Measurements from ENCODE around the gene EPHA1.
A peak's percentile ranks its signal among the peaks of the same experiment; 100 is the strongest.

EPHA1 gene

DNA sequence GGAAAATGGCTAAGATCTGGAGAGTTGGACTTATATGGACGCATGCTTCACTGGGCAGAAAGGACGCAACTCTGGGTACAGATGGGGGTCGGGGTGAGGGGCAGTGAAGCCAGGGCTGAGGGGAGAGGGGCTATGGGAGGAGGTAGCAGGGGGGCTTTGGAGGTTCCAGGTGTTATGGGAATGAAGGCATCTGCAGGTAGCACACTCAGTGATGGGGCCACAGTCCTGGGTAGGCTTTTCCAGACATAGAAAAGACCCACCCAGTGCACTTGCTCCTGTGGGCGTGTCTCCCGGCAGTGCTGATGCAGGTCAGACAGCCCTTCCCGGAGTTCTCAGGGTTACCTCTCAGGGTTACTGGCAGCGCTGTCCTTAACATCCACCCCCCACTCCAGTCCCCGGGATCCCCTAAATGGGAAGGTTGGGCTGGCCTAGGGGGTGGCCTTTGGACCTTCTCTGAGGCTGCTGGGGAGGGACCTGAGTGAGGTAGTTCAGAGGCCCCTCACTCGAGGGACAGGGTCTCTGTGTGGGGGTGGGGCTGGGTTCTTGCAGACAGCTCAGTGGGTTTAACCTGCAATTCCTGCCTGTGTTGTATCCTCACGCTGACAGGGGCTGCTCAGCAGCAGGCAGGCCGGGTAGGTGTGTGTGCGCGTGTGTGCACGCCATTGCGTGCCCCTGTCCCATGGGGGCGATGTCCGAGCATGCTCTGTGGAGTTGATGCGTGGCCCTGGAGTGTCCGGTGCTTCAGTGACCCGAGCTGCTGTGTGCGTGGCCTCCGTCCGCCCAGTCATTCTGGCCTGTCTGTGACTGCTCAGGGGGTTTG lies 21.3 kb downstream of the EPHA1 start:
- DNase-seq, result no peak

DNA sequence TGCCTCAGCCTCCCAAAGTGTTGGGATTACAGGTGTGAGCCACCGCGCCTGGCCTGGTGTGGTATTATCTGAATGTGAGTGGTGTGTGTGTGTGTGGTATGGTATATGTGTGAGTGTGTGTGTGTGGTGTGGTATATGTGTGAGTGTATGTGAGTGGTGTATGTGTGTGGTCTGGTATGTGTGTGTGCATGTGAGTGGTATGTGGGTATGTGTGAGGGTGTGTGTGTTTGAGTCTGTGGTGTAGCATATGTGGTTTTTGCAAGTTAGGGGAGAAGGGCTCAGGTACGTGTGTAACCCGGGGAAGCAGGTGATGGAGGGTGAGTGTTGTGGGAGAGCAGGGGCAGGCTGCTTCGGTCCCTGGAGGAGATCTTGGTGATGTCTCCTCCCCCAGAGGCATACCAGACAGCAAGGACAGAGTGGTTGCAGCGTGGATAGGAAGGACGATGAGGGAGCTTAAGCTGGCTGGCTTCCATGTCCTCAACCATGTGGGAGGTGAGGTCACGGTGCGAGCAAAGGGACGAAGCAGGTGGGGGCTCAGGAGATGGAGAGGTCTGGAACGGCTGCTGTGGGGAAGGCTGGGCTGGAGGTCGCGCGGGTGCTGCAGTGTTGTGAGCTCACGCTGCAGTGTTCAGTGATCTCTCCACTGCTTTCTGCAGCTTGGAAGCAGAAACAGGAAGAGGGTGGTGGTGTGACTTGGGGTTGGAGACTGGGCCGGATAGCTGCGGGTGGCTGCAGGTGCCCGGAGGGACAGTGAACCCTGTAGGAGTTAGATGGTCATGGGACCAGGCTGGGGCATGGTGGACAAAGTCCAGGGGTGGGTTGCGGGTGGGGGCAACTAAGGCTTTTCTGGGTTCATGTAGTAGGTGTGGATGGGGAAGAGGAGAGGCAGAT lies 22.5 kb downstream of the EPHA1 start:
- DNase-seq, result no peak

- no peak for DNase-seq
Measured at GRCh38 chr7:143384661-143385631, 23.7 kb downstream of the EPHA1 start.

DNA sequence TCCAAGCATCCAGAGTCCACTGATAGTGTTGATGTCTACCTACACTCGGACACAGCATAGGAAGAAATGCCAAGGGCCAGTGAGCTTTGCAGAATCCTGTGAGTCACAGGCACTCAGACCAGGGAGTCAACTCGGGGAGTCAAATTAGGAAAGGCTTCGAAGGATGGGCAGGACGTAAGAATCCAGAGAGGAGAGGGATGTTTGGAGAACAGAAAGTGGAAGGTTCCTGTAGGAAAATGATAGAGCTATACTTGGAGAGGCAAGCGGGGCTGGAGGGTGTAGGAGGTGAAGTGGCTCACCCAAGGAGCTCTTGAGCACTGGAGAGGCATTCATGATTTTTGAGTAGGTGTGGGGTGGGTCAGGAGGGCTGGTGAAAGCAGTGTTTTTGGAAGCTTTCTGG lies 24.5 kb downstream of the EPHA1 start:
- DNase-seq, result no peak

DNA sequence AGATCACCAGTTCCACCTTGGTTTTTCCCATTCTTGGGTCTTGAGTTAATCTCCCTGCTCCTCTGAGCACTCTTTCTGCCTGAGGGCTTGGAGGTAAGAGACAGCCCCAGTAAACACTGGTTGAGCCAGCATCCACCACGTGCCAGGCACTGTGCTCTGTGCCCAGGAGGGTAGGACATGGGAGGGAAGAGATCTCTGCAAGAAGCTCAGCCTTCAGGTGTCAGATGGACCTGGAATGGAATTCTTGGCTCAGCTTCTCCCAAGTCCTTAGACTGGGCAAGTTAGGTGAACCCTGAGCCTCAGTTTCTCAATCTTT lies 25.1 kb downstream of the EPHA1 start:
- DNase-seq, result no peak

- no peak for DNase-seq
Measured at GRCh38 chr7:143382791-143383641, 25.6 kb downstream of the EPHA1 start.

DNA sequence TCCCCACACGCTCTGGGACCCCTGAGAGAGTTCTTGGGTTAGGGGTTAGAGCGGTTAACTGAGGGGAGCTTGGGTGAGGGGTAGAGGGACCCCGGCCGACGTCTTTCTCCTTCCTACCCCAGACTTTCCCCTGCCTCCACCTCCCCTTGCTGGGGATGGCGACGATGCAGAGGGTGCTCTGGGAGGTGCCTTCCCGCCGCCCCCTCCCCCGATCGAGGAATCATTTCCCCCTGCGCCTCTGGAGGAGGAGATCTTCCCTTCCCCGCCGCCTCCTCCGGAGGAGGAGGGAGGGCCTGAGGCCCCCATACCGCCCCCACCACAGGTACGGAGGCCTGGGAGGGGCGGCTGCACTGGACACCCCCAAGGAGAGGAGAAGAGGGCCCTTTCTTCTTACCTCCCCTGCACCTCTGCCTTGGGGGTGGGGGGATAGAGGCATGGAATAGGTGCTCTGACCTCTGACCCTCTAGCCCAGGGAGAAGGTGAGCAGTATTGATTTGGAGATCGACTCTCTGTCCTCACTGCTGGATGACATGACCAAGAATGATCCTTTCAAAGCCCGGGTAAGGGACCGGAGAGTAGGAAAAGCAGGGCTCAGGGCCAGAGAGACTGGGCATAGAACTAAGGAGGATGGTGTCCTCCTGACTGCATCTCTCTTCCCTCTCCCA lies 26.4 kb downstream of the EPHA1 start:
- no peak for DNase-seq

GRCh38 chr7:143381427-143382125 lies 27.1 kb downstream of the EPHA1 start:
- DNase-seq, result no peak

DNA sequence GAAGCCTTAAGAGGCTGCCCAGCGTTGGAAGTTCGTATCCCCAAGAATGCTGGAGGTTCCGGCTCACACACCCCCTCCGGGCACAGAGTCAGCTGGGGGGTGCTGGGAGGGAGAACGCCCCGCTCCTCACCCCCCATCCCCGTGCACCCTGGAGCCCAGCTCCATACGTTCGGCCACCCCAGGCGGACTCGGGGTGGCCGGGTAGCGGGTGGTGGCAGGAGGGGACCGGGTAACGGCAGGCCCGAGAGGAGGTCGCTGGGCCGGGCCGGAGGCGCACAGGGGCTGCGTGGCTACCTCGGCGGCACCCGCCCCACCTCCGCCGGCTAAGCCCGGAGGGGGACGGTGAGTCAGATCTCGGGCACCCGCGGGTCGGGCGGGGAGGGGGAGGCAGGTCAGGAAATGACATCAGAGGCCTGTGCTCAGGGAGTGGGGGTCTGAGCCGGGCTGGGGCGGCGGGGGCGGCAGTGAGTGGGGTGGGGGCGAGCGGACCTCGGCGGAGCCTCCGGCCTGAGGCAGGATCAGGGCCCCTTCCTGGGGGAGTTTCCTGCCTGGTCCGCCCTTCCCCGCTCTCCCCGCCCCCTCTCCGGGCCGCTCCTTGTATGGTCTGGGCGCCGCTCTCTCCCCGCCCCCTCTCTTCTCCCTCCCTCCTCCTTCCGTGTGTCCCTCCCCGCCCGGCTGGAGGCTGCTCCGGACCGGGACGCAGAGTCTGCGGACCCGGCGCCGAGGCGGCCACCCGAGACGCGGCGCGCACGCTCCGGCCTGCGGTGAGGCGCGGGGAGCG lies 27.8 kb downstream of the EPHA1 start, which contains the start of gene ZYX:
ZYX (plus strand) TSS at position 700 of the 781 bp plus-strand sequence. CDS start 227 bp downstream, outside the sequence.
- DNase-seq, result peak; percentile 83

- peak; percentile 81 for DNase-seq
Measured at GRCh38 chr7:143380260-143380645, 28.4 kb downstream of the EPHA1 start.

DNA sequence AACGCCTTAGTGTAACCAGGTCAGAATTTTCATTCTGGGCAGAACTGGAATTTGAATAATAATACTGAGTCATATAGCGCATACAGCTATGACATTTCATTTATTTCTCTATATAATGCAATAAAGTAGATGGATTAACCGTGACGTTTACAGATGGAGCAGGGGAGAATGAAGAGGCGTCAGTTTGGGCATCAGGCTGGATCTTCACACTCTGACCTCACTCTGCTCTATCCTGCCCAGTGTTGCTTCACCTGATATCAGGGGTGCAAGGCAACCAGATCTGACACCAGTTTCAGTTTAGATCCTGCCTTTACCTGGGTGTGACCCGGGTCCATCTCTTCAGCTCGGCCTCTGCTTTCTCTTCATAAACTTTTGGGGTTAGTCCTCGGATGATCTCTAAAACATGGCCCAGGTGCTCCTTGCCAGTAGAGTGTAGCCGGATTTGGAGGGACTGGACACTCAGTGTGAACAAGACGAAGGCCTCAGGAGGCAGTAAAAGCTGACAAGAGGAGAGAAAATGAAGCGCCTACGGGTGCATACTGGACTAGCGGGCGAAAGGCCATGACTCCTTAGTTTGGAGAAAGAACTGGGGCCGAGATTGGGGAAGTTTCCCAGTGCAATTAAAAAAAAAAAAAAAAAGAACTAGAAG lies 28.9 kb downstream of the EPHA1 start:
- no peak for DNase-seq

DNA sequence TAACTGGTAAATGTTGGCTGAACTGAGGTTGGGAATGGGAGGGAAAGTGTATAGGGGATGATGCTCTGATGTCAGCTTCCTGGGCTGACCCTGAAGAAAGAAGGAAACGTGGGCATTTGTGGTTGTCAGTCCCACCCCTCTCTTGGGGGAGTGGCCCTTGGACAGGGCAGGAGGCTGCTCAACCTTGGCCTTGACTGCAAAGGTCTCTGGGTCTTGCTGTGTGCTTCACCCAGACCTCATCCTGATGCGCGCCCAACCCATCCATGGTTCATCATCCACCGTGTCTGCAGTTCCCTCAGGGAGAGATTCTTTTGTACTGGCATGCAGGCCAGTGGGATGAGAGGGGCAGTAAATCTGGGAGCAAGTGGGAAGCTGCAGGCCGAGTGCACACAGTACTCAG lies 32.3 kb downstream of the EPHA1 start:
- DNase-seq, result no peak

- DNase-seq, result no peak
Measured at GRCh38 chr7:143375298-143376034, 33.2 kb downstream of the EPHA1 start.

- no peak for DNase-seq
Measured at GRCh38 chr7:143374561-143374960, 34.1 kb downstream of the EPHA1 start.

- DNase-seq, result no peak
Measured at GRCh38 chr7:143373255-143373794, 35.3 kb downstream of the EPHA1 start.

DNA sequence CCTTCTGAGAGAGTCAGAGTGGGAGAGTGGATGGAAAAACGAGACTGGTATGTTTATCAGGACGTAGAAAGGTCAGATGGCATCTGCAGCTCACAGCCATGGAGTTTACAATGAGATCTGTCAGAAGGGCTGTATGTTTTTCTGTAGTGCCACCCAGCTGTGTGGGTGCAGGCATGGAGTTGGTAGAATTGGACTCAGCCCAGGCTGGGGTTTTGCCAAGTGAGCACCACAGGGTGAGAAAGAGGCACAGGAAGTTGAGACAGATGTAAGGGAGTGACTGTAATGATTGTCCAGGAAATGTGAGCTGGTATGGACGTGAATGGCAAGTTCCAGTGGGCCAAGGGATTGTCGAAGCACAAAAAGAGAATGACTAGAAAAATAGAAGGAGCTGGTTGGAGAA lies 36.6 kb downstream of the EPHA1 start:
- no peak for DNase-seq

- no peak for DNase-seq
Measured at GRCh38 chr7:143369678-143370651, 38.7 kb downstream of the EPHA1 start.

All from activated CD4-positive, alpha-beta T cell treated with anti-CD3 and anti-CD28 coated beads for 1 hour (primary cell).